Hematopoietic multipotent progenitor cell treated with erythropoietin and hydrocortisone succinate and interleukin-3 and kit ligand, for 15 days (in vitro differentiated cells): Measurements from ENCODE around the gene LRP1.
A peak's percentile ranks its signal among the peaks of the same experiment; 100 is the strongest.

ENCODE experiments used
- DNase-seq: peaks from one replicate; pipeline ENCODE4 v3.0.0-alpha.2; 2015; ENCODE audit warnings: low spot score

The LRP1 gene

DNA sequence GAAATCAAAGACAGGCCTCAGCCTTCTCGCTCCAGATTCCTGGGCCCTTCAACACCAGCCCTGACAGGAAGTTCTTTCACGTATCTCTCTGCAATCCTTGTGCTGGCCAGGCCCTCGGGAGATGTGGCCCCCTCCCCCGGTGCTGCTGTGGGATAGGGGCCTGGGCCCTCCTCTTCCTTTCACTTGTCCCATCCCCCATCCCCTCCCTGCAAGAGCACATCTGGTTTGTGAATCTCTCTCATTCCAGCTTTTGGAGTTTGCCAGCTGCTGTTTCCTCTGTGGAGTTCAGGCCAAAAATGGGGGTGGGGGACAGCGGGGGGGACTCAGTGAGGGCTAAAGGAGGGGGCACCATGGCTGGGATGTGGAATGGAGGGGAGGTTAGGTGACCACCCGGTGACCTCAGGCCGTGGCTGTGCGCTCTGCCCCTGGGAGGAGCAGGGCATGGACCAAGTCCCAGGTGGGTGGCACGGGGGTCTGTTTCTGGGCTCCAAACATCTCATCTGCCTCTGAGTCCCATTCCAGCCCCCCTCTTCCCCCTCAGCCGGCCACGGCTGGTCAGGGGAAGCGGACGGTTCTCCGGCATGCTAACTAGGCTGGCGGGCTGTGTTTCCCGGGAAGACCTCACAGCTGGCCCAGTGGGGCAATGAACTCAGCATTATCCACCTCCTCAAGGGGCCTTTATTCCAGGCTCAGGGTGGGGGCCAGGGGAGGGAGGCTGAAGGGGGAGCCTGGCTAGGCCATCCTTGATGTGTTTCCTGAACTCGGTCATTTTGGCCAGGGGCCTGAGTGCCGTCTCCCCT lies 7.4 kb downstream of the LRP1 start:
- no peak for DNase-seq

DNA sequence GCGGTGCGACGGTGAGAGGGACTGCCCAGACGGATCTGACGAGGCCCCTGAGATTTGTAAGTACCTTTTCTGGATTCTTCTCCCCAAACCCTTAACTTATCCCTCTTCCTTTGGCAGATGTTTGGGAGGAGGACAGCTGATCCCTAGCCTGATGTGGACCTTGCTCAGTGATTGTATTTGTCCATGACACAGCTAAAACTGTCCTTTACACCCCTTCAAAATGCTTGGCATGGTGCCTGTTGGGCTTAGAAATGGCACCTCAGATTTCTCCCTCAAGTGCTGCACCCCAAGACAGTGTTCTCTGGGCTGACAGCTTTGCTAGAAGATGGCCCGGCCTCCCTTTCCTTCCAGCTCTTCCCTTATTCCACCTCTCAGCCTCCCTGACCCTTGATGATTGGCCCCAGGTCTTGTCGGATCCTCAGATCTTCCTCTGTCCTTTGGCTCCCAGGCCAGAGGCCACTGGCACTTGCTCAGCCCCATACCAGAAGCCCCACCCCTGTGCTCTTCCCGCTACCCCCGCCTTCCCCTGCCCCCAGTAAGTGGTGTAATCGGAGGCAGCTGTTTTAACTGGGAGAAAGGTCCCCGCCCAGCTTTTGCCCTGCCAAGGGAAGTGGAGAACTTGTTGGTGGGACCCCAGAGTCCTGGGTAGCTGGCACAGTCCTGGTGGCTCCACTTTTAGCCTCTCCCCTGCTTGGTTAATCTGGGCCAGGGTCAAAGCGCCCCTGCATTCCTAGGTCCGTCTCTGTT lies 10.4 kb downstream of the LRP1 start:
- DNase-seq = peak; percentile 24

- no peak for DNase-seq
These were observed 11.7 kb downstream of the LRP1 start for GRCh38 chr12:57139796-57140649.

DNA sequence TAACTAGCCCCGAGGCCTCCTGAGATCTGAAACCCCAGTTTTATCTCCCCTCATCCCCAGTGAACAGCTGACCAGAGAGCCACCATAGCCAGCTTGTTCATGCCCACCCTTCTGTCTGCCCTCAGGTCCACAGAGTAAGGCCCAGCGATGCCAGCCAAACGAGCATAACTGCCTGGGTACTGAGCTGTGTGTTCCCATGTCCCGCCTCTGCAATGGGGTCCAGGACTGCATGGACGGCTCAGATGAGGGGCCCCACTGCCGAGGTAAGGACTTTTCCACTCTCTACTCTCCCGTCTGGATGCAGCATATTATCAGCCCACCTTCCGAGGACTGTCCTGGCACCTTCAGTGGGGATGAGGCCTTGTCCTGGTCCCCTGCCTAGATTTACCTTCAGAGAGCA lies 13.0 kb downstream of the LRP1 start:
- no peak for DNase-seq

DNA sequence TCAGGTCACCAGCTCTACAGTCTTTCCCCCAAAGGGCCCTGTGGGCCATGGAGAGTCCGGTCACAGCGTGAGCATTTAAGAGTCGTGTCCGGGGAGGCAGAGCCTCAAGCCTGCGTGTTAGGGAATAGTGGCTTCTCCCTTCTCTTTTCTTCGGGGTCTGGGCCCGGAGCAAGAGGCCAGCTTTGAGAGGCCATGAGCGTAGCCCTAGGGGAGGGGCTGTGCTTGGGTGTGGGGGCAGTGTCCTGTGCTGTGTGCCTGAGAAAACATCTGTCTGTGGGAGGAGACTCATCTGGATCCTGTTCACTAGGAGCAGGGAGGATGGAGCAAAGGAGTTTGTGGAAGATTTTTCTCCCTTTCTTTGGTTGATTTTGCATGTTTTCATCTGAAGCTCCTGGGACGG lies 13.8 kb downstream of the LRP1 start:
- DNase-seq = no peak

DNA sequence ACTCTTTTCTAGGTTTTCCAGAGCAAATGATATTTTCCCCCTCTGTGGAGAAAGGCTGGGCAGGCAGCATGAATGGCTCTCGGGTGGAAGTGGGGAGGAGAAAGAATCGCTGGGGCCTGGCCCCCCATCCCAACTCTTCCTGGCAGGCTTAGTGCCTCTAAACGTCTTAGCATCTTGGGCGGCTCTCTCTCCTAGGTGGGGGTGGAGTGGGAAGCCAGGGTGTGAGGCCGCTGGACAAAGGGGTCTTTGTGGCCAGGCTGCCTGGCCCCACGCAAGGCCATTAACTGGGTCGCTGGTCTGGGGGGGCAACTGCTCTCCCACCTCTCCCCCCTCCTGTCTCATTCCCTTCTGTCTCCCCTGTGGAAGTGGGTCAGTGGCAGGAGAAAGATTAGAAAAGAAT lies 14.4 kb downstream of the LRP1 start:
- DNase-seq = no peak

- DNase-seq = no peak
These were observed 15.2 kb downstream of the LRP1 start for GRCh38 chr12:57143454-57143853.

- DNase-seq = no peak
These were observed 17.3 kb downstream of the LRP1 start for GRCh38 chr12:57145460-57146059.

DNA sequence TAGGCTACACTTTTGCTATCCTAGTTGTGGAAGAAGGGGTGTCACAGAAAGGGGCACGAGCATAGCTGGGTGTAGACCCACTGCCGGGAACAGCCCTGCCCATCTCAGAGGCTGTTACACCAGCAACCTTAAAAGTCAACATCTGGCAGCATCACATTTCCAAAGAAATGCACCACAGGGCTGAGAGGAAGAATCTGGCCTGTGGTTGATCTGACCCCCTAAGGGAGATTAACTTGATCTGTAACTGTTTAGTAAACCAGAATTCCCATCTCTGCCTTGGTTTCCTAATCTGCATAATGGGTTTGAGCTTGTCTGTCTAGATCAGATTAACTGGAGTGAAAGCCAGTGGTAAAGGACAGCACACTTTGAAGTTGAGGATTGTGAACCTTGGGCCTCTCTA lies 17.8 kb downstream of the LRP1 start:
- no peak for DNase-seq

DNA sequence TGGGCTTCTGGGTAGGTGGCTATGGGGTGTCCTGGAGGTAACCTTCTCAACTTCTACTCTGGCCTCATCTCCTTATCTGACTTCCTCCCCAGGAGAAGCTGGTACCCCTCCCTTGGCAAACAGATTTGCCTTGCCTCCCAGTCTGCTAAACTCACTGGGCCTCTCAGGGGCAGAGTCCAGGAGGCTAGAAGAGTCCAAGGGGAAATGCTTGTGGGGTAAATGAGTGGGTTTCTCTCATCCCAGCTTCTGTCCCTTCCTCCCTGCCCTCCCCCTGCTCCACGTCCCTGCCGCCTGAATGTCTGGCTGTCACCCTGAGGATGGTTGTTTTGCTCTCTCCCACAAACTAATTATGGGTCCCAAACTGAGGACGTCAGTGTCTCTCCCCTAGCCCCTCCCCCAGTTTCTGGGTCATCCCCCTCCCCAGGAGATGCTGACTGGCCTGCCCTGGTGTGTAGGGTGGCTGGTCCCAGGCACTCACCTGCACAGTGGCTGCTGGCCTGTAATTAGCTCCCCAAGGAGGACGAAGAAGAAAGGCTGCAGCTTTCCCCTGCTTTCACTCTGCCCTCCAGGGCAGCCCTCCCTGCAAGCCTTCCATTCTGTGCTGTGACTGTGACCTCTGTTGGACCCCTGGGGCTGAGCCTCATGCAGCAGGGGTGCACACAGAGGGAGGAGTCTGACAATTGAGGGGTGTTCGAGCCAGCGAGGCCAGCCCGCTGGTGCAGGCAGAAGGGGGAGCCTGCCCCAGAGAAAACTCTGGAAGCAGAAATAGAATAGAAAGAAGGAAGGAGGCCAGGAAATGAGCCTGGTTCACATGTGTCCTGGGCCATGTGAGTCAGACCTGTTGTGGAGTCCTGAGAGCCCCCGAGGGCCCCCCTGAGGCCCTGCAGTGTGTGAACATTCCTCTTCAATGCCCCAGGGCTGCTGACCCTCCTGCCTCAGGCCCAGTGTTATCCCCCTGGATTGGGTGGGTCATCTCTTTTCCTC lies 19.0 kb downstream of the LRP1 start, which contains the start of gene LRP1-AS:
Gene LRP1-AS (minus strand): TSS at position 659 of the 984 bp plus-strand sequence.
- no peak for DNase-seq

DNA sequence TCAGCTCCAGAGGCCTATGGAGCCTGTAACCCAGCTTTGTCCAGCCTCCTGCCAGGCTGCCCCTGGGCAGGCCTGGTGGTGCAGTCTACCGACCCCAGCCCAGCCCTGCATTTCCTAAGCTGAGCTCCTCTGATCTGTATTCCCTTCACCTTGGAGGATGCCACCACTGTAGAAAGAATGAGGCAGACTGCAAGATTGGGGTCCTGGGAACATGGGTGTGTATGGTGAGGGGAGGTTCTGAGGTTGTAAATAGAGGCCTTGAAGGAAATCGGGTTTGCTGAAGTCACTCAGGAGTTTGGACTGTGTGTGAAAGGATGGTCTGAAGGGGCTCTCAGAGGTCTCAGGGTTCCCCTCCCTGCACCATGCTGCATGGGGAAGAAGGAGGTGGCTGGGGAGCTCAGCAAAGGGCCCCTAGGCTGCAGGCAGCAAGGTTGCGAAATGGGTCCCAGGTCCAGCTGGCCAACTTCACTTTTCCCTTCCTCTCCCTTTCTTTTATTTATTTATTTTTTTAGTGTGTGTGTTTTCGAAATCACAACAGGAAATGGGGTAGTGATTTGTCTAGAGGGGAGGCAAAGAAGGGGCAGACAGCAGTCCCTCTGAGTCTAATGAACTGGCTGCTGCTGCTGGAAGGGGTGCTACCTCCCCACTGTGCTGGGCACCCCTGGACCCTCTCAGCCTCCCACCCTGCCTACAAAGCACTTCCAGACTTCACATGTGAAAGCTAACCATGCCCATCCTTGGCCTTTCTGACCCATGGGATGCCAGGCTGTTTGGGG lies 20.4 kb downstream of the LRP1 start:
- no peak for DNase-seq

- no peak for DNase-seq
These were observed 21.1 kb downstream of the LRP1 start for GRCh38 chr12:57149245-57149900.

DNA sequence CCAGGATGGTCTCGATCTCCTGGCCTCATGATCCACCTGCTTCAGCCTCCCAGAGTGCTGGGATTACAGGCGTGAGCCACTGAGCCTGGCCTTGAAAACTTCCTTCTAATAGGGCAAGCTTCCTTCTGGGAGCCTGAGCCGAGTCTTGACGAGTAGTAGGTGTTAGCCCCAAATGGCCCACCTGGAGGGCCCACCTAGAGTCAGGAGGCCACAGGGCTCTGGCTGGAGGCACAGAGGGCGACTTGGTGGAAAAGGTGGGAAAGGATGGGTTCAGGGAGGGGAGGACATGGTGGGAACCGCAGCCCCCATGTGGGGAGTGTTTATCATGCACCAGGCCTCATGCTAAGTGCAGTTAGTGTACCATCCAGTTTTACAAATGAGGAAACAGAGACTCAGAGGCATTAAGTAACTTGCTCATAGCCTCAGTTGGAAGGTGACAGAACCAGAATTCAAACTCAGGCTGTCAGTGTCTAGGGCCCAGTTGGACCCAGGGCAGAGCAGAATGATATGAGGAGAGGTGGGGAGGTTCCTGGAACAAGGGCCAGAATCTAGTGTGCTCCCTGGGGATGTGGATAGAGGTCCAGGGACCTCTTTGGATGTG lies 22.2 kb downstream of the LRP1 start:
- no peak for DNase-seq

DNA sequence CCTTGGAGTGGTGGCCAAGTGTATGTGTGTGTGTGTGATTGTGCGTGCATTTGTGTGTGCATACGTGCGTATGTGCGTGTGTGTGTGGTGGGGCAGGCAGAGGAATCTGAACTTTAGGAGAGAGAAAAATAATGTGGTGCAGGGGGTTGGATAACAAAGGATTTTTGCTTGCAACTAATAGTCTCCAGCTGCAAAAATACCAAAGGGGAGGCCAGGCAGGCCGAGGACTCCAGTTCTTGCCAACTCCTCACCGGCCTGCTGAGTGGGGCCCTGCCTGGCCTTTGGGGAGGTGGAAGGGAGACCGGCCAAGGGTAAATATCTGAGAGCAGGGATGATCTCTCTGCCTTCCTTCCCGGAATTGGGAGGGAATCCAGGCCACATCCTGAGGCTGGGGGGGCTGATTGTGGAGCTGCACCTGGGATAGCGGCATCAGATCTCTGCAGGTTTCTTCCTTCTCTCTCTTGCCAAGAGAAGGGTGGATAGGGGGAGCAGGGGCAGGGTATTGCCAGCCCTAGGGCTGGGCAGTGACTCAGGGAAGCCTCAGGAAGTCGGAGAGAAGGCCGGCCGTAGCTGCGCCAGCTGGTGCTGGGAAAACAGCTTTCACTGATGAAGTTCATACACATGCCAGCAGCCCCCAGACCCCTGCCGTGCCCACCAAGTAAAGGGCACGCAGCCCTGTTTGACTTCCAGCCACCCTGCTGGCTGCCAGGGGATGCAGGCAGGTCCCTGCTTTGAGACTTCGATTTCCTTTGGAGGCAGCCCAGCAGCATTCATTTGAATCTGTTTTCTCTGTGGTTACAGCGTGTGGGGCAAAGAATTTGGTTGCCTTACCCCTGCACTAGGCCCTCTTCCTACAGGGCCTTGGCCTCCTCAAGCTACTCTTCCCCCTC lies 23.7 kb downstream of the LRP1 start:
- no peak for DNase-seq

DNA sequence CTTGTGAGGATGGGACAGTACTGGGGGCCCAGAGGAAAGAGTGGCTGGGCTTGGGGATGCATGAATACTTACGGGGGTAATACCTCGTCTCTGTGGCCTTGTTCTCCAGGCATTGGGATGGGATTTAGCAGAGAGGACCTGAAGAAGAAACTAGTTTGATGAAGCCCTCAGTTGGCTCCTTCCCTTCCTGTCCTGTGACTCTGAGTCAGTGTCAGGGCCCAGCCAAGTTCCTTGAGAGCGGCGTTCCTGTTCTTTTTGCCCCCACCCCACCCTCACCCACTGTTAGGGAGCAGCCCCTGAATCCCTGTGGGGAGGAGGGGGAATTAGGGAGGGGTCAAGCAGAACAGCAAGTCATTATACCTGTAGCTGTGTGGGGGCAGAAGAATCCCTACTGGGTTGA lies 24.4 kb downstream of the LRP1 start:
- DNase-seq = no peak

DNA sequence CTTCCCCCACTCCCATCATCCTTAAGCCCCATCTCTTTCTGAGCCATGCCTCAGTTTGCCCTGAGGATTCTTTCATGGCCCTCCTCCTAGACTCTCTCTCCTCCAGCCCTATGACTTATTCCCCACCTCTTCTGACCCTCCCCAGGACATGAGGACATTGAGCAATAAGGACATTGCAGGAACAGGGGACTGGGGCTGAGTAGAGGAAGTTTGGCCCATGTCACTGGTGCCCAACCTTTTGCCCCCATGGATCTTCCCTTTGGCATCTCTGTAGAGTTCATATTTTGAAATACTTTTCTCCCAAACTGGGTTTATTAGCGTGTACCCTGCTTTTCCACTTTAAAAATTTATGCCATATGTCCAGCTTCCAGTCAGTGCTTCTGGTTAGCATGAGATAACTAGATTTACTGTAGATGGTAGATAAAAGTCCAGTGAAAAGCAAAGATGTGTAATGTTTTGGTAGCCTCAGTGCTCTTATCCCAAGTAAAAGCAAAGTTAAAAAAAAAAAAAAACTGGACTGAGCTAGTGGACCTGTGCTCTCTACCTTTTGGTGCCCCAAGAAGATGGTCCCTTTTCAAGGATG lies 25.2 kb downstream of the LRP1 start:
- DNase-seq = no peak

GRCh38 chr12:57154076-57154475 lies 25.8 kb downstream of the LRP1 start:
- no peak for DNase-seq
